GM19452 (cell line): ENCODE data around the gene TUBGCP4.
"Not testable (repeated sequence)": the region's sequence is repeated elsewhere in the genome, so short reads cannot be mapped to it uniquely, and the experiment has no call there.

Experiments
- ATAC-seq: cut with Tn5 transposase; IDR thresholded peaks from one replicate; pipeline ENCODE4 v1.9.1; 2021; ENCODE audit not compliant: unreplicated experiment

Gene TUBGCP4

GRCh38 chr15:43370975-43371974 lies at the start of gene TUBGCP4, which contains the start of gene ZSCAN29:
Gene TUBGCP4, plus strand, starts transcription at chr15:43371101. Its CDS starts 254 bp downstream, at chr15:43371355.
Gene ZSCAN29, minus strand, starts transcription at chr15:43371043. Its CDS starts 1,130 bp downstream, at chr15:43369913.
- ATAC-seq, result peak; percentile 68

DNA sequence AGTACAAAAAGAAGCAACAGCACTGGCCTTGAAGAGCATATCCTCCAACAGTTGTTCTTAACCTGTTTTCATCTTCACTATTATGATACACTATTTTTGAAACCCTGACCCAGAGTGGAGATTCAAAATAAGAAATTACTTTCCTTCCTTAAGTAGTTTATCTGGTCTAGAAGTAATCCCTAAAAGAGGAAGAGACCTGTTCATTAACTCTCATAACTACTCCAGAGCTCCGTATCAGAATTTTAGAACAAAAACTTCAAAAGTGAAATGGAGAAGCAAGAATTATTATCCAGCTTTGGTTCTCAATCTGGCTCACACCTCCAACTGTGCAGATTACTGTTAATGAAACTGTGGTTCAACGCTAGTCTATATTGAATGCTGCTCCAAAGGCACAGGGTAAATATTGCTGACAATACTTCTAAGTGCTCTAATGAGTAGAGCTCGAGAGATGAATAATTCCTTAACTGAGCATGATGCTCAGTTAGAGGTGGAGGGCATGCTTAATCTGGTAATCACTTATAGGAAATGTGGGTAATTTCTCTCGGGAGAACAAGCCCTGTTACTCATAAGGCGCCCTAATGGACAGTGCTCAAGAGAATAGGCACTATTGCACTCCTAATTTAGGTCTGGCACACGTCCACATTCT lies 45.7 kb upstream of the TUBGCP4 start:
- no peak for ATAC-seq

DNA sequence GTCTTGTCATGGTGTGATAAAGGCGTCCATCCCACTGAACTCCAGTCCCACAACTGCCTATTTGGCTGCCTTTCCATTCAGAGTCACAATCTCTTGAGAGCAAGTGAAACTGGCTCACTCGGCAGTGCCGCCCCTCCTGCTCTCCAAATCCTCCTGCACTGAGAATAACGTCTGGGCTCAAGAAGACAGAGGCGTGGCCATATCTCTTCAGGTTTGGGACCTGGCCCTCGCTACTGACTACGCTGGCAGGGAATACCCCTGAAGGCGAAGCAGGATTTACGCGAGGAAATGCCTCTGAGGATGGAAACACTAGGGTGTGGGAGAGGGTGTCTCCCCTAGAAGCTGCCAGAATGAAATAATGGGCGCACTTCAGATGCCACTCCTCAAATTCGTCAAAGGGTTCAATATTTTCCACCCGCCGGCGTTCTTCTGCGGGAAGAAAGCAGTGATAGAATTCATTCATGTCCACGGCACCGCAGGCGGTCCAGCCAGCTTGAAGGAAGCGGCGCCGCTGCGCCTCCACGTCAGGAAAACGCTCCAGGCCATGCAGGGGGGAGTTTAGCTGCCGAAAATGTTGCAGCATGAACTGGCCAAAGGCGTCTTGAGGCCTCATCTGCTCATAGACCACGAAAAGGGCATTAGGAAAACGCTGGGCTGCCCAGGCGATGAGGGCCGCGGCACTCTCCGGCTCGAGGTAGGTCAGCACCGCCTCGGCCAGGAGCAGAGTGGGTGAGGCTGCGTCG lies 41.5 kb upstream of the TUBGCP4 start:
- no peak for ATAC-seq

- ATAC-seq, result peak; percentile 90
These were observed 40.7 kb upstream of the TUBGCP4 start, which contains the start of gene LCMT2 for GRCh38 chr15:43329960-43330779. Gene LCMT2, minus strand, starts transcription at chr15:43330573. Its CDS starts 84 bp downstream, at chr15:43330489.

DNA sequence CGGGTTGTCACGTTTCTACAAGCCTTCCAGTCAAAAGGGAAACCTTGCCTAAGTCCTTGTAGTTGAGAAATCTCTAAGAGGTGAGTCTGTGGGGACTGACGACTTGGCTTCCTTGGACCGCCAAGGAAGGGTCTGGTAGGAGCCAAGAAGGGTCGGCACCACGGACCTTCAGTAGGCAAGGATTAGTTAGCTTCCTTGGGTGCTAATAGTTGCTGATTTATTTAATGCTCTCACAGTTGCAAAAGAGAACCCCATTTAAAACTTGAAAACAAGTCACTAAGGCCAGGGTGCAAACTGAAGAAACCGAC lies 40.2 kb upstream of the TUBGCP4 start:
- ATAC-seq, result peak; percentile 29

GRCh38 chr15:43346305-43346704 lies 24.6 kb upstream of the TUBGCP4 start:
- no peak for ATAC-seq

- ATAC-seq, result no peak
These were observed 23.8 kb upstream of the TUBGCP4 start for GRCh38 chr15:43347114-43347513.

GRCh38 chr15:43352693-43353382 lies 18.1 kb upstream of the TUBGCP4 start:
- ATAC-seq, result no peak

DNA sequence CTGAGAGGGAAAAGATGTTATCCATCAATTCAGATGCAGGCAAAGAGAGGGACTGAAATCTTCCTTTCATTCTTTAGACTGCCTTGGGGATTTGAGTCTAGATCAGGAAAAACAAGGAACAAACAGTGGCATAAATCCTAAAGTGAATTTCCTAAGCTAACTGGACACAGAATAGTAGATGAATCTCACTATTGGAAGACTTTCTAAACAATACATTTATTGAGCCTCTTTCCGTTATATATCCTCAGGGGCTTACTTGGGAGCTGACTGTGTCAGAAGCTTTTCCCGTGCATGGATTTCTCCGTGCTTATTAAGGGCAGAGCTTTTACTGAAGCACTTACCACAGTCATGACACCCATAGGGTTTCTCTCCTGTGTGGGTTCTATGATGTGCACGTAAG lies 10.1 kb upstream of the TUBGCP4 start:
- ATAC-seq, result no peak

DNA sequence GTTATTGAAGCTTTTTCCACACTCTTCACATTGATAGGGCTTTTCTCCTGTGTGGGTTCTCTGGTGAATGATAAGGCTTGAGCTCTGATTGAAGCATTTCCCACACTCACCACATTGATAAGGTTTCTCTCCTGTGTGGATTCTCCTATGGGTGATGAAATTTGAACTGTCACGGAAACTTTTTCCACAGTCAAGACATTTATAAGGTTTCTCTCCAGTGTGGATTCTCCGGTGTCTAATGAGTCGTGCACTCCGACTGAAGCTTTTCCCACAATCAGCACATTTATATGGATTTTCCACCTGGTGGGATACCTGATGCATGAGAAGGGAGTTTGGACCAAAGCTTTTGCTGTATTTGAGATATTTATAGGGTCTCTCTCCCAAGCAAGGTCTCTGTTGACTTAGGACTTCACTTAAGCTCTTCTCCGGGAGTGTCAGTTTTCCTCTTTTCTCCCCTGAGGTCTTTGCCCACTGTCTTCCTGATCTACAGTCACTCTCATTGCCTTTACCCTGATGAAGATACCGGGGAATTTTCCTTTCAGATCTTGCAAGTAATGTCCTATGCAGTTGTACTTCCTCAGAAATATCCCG lies 9.5 kb upstream of the TUBGCP4 start:
- ATAC-seq, result no peak

GRCh38 chr15:43370310-43370974 lies 459 bp upstream of the TUBGCP4 start:
- peak; percentile 30 for ATAC-seq

DNA sequence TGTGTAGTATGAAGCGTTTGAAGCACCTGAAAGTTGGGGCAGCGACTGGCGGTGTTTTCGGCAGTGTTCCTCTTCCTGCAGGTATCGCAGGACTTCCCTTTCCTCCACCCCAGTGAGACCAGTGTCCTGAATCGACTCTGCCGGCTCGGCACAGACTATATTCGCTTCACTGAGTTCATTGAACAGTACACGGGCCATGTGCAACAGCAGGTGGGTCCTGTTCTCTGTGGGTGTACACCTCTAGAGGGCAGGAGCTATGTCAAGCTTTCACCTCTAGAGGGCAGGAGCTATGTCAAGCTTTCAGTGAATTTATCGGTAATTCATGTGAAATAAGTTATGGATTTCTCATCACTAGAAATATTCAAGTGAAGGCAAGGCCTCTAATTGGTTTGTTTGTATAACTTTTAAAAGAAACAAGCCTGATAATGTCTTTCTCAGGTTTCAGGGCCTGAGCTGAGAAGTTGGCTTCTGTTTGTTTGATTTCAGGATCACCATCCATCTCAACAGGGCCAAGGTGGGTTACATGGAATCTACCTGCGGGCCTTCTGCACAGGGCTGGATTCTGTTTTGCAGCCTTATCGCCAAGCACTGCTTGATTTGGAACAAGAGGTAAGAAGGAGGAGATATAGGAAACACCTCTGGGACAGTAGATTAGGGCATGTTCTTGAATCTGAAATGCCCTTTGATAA lies 5.3 kb downstream of the TUBGCP4 start:
- no peak for ATAC-seq

DNA sequence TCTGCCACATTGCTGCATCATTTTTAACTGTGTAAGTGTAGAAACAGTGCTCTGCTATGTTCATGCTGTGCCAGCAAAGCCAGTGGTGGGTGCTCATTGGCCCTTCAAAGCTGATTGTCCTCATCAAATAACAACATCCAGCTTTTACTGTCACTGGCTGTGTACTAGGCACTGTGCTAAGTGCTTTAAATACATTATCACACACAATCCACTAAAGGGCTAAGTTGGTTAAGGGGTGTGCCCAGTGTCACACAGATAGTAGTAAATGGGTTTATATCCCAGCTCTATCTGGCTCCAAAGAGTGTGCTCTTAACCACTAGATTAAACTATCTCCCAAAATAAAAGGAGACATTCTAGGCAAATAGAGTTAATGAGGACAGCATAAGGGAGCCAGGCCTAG lies 7.7 kb downstream of the TUBGCP4 start:
- ATAC-seq, result no peak

DNA sequence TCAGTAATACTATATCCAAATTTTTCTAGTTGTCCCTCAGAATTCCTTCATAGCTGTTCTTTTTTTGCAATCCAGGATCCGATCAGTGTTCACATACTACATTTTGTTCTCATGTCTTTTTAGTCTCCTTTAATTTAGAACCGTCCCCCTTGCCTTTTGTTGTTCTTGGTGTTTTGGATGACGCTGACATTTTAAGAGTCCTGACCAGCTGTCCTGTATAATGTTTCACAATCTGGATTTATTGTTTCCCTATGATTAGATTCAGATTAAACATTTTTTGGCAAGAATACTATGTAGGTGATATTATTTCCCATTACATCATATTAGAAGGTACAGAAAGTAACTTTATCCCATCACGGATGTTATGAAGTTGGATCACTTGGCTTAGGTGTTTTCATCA lies 11.4 kb downstream of the TUBGCP4 start:
- no peak for ATAC-seq

DNA sequence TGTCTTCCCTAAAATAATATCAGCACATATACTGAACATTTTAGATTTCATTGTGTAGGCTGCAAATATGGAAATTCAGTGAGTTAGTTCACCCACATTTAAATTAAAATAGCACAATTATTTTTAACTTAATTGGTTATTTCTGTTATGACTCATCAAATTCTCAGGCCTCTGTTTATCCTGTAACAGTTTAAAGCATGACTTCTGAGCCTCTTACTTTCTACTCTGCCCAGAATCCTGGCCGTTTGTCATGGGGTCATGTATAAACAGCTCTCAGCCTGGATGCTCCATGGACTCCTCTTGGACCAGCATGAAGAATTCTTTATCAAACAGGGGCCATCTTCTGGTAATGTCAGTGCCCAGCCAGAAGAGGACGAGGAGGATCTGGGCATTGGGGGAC lies 12.2 kb downstream of the TUBGCP4 start:
- ATAC-seq, result no peak

DNA sequence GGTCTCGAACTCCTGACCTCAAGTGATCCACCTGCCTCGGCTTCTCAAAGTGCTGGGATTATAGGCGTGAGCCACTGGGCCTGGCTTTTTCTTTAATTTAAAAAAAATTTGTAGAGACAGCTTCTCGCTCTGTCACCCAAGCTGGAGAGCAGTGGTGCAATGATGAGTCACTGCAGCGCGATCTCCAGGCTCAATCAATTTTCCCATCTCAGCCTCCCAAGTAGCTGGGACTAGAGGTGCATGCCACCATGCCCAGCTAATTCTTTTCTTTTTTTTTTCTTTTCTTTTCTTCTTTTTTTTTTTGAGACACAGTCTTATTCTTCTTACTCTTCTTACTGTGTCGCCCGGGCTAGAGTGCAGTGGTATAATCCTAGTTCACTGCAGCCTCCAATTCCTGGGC lies 19.8 kb downstream of the TUBGCP4 start:
- ATAC-seq, result no peak

GRCh38 chr15:43393592-43393991 lies 22.7 kb downstream of the TUBGCP4 start:
- ATAC-seq, result not testable (repeated sequence)

GRCh38 chr15:43402255-43402654 lies 31.4 kb downstream of the TUBGCP4 start:
- ATAC-seq, result no peak
